GM19240 (cell line): ENCODE data around the gene AQR.
A peak's percentile ranks its signal among the peaks of the same experiment; 100 is the strongest.
"Not testable (repeated sequence)": the region's sequence is repeated elsewhere in the genome, so short reads cannot be mapped to it uniquely, and the experiment has no call there.

Experiments used
- DNase-seq: peaks from one replicate; pipeline ENCODE4 v3.0.0; 2011; ENCODE audit warnings: low spot score; ENCODE audit not compliant: insufficient read length

Gene AQR

DNA sequence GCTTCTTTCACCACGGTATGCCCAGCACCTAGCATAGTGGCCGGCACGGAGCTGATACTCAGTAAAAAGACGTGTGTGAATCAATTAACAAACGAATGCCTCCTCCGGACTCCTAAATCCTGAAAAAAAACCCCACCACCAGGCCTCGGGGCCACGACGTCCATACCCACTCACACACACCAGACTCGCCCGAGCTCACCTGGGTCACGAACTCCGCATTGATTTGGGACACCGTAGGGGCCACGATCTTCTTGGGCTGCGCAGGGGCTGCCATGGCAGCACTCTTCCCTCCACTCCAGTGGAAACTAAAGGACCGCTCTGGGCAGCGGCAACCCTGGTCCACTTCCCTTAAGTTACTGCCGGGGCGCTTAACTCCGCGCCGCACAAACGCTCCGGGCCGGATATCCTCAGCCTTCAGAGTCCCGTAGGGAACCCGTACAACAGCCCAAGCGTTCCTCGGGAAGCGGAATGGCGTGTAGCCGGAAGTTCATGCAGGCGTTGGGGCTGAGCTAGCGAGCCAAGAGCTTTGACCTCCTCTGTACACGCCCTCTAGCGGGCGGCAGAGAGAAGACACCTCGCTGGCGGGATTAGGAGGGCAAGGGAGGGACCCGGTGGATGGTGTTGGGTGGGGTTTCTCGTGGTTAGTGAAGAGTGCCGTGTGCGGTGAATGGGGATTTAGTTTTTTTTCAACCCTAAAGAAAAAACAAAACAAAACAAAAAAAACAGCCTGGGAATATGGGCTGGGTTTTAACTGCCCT lies at the start of gene AQR:
Gene AQR (minus strand): TSS at position 403 of the 758 bp plus-strand sequence. CDS start 129 bp downstream, at position 274.
- DNase-seq = peak; percentile 75

DNA sequence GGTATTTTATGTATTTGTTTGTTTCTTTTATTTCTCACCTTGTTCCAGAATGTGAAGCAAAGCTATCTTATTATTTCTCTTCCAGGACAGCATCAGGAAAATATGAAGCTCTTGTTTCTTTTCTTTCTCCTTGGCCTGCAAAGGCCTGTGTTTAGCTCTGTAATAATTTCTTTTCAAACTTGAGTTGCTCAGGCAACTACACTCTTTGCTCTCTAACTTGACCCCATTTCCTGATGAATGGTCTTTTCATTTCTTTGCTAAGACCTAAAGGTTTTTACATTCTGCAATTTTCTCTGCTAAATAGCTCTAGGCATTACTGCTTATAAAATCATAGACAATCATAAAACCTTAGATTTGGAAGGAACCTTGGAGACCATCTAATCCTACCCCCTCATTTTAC lies 44.7 kb upstream of the AQR start:
- DNase-seq = no peak

DNA sequence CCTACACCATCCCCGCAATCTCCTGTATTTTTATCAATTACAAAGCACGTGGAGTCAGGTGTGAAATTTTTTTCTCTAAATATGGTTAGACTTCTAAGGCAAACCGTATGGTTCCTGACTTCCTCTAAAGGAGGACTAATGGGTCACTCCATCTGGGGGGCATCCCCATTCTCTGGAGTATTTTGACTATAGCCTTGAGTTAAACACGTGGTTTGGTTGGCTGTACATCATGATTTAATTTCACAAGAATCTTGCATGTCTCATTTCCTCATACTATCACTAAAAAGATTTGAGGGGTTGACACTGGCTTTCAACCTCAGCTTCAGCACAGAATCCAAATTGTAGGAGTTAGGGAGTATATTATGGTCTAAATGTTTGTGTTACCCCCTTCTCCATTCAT lies 43.8 kb upstream of the AQR start:
- DNase-seq = no peak

DNA sequence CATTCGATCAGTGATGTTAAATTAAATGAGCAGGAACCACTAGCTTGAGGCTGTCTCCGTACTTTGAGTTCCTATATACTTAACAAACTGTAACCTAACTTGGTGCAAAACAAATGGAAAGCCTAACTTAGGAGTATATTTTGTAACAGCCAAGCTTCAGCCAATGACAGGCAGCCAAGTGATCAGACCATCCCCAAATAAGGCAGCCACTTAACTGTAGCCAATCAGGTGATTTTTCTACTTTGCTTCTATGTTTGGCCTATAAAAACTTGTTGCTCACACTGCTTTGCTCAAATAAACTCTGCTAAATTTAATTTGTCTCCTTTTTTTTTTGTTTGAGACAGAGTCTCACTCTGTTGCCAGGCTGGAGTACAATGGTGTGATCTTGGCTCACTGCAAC lies 37.9 kb upstream of the AQR start:
- no peak for DNase-seq

DNA sequence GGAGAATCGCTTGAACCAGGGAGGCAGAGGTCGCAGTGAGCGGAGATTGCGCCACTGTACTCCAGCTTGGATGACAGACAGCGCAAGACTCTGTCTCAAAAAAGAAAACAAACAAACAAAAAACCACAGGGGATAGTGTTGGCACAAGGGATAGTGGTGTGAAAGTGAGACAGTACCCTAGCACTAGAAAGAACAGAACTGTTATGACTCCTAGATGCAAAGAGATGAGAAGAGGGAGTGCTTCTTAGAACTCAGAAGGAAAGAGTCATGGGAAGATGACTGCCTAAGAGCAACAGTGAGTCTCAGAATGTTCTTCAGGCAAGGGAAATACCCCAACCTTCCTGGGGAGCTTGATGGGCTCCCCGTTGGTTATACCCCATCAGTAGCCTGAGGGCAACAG lies 36.4 kb upstream of the AQR start:
- DNase-seq = no peak

DNA sequence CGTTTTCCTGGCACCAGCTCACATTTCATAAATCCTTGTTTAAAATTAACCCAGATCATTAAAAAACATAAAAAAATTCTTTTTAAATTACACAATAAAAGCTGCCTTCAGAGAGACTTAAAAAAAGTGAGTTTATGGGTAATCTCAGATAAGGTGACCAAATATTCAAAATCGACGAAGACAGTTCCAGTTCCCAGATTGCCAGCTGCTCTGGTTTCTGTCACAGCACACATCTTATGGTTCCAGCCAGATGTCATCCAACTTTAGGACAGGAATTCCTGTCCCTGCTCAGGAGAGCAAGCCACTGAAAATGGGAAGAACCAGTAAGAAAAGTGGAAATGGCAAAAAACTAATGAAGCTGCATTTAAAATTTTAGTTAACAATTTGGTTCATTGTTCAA lies 34.4 kb upstream of the AQR start:
- DNase-seq = no peak

DNA sequence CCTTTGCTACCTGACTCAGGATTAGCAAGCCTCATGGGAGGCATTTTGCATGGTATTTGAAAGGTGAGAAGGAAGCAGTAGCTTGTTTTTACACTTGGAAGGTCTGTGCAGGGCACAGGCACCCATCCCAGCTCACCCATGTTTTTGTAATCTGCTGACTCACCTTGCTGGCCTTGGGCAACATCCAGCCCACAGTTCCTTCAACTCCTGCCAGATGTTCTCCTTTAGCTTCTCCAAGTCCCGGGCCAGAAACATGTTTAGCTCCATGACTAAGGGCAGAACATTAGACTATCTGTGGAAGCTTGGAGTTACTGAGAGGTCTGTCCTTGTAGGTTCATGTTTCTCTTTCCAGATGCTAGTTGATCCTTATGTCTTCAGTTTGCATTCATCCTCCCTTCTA lies 31.0 kb upstream of the AQR start:
- DNase-seq = no peak

DNA sequence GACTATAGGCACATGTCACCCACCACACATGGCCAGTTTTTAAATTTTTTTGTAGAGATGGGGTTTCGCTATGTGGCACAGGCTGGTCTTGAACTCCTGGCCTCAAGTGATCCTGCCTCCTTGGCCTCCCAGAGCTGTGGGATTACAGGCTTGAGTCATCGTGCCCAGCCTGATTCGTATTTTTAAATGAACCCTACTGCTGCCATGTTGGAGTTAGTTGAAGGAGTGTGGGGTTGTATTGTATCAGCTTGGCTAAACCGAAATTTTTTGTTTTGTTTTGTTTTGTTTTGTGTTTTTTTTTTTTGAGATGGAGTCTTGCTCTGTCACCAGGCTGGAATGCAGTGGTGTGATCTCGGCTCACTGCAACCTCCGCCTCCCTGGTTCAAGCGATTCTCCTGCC lies 30.4 kb upstream of the AQR start:
- no peak for DNase-seq

DNA sequence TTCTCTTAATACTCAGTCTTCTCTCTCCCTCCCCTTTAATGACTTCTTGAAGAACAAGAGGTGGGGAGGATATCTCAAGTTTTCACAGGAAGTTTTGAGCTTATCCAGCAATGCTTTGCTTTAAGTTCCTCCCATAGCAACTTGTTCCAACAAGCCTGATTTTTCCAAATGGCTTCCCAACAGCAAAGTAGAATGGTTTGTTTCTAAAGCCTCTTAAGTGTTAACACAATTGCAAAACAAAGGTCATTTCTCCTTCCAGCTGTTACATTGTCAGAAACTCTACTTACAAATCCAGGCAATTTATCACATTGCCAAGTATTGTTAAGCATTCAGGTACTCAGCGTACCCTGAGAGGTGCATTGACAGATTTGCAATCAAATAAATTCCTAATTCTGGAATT lies 25.4 kb upstream of the AQR start:
- DNase-seq = no peak

DNA sequence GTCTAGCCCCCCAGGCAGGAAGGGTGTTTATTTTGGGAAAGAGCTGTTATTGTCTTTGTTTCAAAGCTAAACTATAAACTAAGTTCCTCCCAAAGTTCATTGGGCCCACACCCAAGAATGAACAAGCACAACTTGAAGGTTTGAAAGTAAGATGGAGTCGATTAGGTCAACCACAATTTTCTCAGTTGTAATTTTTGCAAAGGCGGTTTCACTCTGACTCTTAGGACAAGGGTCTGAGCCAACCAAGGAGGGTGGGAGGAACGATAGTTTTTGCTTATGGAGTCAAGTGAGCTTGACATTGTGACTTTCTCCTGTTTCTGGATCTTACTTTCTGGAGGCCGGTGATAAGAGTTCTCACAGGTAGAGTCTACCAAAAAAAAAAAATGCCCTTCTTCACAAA lies 24.3 kb upstream of the AQR start:
- peak; percentile 47 for DNase-seq

DNA sequence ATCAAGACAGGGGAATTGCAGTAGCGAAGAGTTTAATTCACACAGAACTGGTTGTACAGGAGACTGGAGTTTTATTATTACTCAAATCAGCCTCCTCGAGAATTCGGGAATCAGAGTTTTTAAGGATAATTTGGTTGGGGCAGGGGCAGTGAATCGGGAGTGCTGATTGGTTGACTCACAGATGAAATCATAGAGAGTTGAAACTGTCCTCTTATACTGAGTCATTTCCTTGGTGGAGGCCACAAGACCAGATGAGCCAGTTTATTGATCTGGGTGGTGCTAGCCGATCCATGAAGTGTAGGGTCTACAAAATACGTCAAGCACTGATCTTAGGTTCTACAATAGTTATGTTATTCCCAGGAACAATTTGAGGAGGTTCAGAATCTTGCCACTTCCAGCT lies 23.9 kb upstream of the AQR start:
- no peak for DNase-seq

DNA sequence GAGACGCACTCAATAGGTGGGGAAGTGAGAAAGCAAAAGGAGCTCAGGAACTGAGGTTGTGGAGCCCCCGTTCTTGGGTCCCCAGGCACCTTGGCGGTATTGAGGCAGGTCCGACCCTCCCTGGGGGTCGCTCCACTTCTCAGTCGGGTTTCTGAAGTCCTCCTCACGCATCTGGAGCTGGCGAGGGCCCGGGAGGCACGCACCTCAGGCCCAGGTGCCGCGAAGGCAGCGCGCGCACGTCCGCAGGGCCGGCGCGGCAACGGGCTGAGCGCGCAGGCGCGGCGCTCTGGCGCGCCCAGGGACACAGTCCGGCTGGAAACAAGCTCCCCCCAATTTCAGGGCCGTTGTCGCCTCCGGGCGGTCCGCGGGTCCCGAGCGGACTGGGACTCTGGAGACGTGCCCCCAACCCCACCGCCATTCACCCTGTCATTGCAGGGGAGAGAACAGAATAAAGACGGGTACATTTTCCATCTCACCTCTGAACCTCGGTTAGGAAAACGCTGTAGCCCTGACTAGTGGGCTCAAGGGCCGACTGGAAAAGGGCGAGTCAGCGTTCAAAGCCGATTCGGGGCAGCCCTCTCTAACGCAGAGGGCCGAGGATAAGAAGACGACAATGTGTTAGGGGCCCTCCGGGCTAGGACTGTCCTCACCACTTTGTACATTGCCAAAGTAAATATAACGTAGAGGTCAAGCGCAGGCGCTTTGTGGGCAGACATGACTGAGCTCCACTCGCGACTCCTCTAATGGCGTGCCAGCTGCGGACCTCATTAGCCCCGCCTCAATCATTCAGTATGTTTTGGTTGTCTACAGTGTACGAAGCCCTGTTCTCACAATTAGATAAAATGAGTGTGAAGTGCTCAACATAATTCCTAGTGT lies 18.7 kb upstream of the AQR start, which contains the start of gene ZNF770:
Gene ZNF770 (minus strand): TSS at position 261 of the 876 bp plus-strand sequence. CDS start 4,853 bp downstream, outside the sequence.
- peak; percentile 54 for DNase-seq

DNA sequence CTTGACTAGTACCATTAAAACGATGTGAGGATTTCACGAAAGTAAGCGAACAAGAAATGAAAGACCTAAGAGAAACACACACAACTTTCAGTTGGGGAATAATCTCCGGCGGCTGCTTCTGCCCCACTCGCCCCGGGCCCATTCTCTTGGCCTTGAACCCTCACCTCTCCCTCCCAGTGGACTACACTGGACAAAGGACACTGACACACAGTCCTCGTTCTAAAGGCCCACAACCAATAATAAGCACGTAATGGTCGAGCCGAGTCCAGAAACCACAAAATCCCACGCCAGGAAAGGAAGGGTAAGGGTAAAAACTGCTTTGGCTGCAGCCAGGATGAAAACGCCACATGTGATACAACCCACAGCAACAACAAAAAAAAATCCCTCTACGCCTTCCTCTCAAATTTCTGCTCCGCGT lies 18.1 kb upstream of the AQR start:
- DNase-seq = no peak

DNA sequence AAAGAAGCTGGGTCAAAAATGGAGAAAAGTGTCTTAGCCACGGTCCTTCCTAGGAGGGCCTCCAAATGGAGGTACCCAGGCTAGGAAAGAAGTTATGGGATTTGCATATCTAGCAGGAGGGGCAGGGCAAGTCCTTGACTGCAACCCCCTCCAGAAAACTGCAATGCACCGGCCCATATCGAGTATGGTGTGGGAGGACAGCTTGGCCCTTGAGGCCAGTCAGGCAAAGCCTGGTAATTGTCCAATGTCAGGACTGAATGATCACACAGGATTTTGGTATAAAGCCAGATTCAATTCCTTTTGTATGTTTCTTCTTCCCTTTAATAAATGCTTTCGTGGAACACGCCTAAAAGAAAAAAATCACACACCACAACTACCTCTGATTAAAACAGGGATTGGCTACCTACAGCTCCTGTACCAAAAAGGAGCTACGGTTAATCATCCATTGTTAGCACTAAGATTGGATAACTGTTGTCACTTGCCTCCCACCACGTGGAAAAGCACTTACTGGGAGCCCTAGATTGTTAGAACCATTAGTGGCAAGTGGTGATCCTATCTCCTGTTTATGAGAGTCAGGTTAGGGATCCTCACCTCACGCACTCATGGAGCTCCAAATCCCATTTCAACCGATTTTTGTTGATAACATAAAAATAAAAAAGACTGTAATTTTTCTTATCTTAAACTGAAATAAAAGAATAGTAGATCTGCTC lies 17.4 kb upstream of the AQR start:
- no peak for DNase-seq

DNA sequence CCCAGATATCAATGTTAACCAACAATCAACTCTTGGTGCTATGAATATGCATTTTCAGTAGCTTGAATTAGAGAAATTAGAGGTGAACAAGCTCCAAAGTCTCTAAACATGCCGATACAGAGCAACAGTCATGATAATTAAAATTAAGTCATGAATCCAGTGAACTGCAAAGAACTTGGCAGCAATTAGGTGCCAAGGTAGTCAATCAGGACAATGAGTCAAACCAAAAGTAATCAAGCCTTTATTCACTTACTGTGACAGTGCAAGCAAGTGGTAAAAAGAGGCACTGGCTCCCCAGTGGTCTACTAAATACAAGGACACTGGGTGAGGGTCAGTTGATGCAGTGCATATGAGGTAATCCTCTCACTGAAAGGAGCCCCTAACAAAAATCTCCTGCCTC lies 16.8 kb upstream of the AQR start:
- no peak for DNase-seq

DNA sequence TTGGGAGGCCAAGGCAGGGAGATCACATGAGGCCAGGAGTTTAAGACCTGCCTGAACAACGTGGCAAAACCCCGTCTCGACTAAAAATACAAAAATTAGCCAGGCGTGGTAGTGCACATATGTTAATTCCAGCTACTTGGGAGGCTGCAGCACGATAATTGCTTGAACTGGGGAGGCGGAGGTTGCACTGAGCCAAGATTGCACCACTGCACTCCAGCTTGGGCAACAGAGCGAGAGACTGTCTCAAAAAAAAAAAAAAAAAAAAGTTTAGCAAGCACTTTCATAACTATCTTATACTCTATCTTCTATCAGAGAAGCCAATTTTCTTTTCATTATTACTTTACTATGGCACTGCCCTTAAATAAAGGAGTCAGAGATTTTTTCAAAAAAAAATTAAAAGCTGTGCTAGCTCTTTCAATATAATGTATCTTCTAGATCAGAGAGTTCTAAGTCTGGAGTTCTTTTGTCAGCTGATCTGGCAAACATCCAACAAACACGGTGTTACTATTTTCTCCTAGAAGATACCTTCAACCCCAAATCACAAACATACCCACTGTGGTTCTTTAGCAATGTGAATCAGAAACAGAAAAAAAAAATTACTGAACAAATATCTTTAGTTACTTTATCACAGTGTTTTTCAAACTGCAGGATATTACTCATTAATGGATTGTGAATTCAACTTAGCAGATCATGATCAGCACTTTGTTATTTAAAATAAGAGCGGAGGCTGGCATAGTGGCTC lies 15.5 kb upstream of the AQR start:
- DNase-seq = no peak

DNA sequence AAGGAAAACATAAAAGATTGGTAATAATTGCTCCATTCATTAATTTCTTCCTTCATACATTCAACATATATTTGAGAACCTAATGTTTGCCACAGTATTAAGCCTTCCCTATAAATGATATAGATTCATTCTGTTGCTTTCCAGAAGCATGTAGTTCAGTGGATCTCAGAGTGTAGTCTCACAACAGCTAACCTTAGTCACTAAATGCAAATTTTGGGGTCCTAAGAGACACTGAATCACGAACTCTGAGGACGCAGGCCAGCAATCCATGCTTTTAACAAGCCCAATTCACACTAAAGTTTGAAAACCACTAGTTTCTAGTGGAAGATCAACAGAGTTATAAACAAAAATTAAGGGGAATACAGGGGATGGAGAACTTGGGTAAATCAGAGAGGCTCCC lies 7.2 kb upstream of the AQR start:
- DNase-seq = no peak

DNA sequence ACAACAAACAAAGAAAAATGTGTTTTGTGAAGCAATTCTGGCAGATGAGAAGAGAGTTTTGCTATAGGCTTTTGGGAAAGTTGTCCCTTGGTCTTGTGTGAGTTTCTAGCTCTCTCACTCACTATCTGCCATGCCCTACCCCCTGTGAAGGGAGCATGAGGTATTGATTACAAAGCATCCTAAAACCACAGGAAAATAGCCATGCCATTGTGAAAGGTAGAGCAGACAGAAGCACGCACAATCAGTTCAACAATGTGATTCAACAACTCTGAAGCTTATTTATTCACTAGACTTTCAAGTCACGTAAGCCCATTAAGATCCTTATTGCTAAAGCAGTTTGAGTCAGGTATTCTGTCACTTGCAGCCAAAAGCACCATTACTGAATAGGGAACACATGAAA lies 6.5 kb upstream of the AQR start:
- no peak for DNase-seq

DNA sequence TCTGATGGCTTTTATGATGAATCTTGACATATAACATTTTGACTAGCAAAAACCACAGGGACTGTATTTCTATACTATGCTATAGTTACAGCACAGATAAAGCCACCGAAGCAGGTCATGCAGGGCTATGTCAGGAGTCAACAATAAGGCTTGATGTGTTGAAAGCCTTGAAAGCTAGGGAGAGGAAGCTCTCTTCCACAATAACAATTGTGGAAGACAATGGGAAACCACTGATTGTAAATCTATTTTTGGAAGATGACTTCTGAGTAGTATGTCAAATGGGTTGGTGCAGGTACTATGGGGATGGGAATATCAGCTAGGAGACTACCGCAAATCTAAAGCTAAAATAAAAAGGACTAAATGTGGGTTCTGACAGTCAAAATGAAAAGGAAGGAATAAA lies 4.0 kb upstream of the AQR start:
- DNase-seq = no peak

DNA sequence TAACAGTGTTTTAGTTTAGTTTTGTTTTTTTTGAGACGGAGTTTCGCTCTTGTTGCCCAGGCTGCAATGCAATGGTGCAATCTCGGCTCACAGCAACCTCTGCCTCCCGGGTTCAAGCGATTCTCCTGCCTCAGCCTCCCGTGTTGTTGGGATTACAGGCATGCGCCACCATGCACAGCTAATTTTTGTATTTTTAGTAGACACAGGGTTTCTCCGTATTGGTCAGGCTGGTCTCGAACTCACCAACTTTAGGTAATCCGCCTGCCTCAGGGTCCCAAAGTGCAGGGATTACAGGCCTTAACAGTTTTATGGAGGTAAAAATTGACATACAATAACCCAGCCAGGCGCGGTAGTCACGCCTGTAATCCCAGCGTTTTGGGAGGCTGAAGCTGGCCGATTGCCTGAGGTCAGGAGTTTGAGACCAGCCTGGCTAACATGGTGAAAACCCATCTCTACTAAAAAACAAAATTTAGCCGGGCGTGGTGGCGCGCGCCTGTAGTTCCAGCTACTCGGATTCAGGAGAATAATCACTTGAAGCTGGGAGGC lies 629 bp upstream of the AQR start:
- not testable (repeated sequence) for DNase-seq

DNA sequence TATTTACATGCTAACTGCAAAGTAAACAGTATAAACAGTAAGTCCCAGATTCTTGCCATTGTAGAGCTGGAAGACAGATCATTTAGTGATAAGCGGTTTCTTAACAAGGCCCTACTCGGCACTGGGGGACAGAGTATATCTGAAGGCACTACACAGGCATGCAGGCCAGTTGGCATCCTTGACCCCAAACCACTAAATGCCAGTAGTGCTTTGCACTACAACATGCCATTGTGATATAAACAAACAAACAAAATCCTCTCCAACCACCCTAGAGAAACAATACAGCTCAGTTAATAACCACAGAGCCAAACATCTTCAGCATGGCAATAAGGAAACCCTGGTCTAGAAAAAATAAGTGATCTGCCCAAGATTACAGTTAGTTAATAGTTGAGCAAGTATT lies 5.3 kb downstream of the AQR start:
- no peak for DNase-seq
